NCI-H1436 (cell line): ENCODE results near the gene UQCC5.

ENCODE experiments used
- DNase-seq: peaks from one replicate; lab custom pipeline; 2025; lab: John Stamatoyannopoulos, UW

Gene UQCC5

GRCh38 chr3:52536369-52537164 lies at the start of gene UQCC5:
UQCC5 (plus strand) TSS chr3:52536605; CDS start chr3:52536756, 151 bp downstream.
- peak; percentile 86 for DNase-seq

- DNase-seq, result no peak
Observed at GRCh38 chr3:52487050-52487787, 49.2 kb upstream of the UQCC5 start.

GRCh38 chr3:52487788-52488691 lies 48.4 kb upstream of the UQCC5 start:
- no peak for DNase-seq

GRCh38 chr3:52488746-52489145 lies 47.7 kb upstream of the UQCC5 start:
- no peak for DNase-seq

- no peak for DNase-seq
Observed at GRCh38 chr3:52489453-52489852, 47.0 kb upstream of the UQCC5 start.

GRCh38 chr3:52490035-52490938 lies 46.1 kb upstream of the UQCC5 start:
- no peak for DNase-seq

GRCh38 chr3:52490939-52491526 lies 45.4 kb upstream of the UQCC5 start:
- DNase-seq, result no peak

GRCh38 chr3:52492059-52492458 lies 44.3 kb upstream of the UQCC5 start:
- no peak for DNase-seq

- DNase-seq, result no peak
Observed at GRCh38 chr3:52493232-52494017, 43.0 kb upstream of the UQCC5 start.

- DNase-seq, result no peak
Observed at GRCh38 chr3:52494445-52494844, 42.0 kb upstream of the UQCC5 start.

GRCh38 chr3:52494886-52495495 lies 41.4 kb upstream of the UQCC5 start, which contains the start of gene STAB1:
STAB1 (plus strand) TSS chr3:52495338; CDS start chr3:52495414, 76 bp downstream.
- no peak for DNase-seq

- no peak for DNase-seq
Observed at GRCh38 chr3:52495777-52496602, 40.4 kb upstream of the UQCC5 start.

- no peak for DNase-seq
Observed at GRCh38 chr3:52498137-52499054, 38.0 kb upstream of the UQCC5 start.

GRCh38 chr3:52501046-52501445 lies 35.4 kb upstream of the UQCC5 start:
- DNase-seq, result no peak

- DNase-seq, result no peak
Observed at GRCh38 chr3:52502001-52502400, 34.4 kb upstream of the UQCC5 start.

GRCh38 chr3:52502808-52503350 lies 33.5 kb upstream of the UQCC5 start:
- DNase-seq, result no peak

- DNase-seq, result no peak
Observed at GRCh38 chr3:52503788-52504424, 32.5 kb upstream of the UQCC5 start.
